Measurements from ENCODE around the gene TRIM74. TPM values are rescaled to one million over a fixed set of nuclear protein-coding genes. Genes with fewer than 3 reads are reported as not detected.
"Not testable (repeated sequence)": the region's sequence is repeated elsewhere in the genome, so short reads cannot be mapped to it uniquely, and the experiment has no call there.

The TRIM74 gene
- polyA plus RNA-seq, 1 of the 3 experiments (the other 2 are of a cell fraction) = 0.21 TPM

DNA sequence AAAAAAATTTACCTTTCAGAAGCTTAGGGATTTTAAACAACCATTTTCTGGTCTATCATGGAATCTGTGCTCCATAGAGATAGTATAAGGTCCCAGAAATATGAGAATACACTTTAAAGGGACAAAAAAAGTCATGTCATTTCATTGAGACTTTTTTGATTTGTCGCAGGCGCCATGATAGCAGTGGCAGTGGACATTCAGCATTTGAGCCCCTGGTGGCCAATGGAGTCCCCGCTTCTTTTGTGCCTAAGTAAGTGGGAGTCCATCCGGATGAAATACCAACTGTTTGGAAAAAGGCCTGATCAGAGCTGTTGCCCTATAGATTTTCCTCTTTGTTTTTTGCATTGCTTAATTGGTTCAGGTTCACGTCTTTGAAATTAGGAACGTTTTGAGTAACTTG, 41.0 kb downstream of the TRIM74 start:
- DNase-seq = peak; percentile 17
- 93% methylated on average over 6 of the region's 6 CpGs for WGBS (ENCODE audit: low lambda C conversion rate)
- H3F3A ChIP-seq (replicated peaks; ENCODE audit: insufficient read depth) = peaks cover 12% of the 10 kb centered on the region
- peaks cover 4 to 13% of the 10 kb centered on the region in 2 experiments; a peak in 3 of 4 replicates for H3K4me1 ChIP-seq (ENCODE audit: control insufficient read depth in 1 of 2, insufficient read depth in 2 of 2, low read depth in 1 of 2, low read length in 1 of 2)
- H3K4me2 ChIP-seq; H3K27me3 ChIP-seq (ENCODE audit: insufficient read depth); H2AFZ ChIP-seq (ENCODE audit: low read depth); H4K20me1 ChIP-seq (ENCODE audit: insufficient read depth); H3K27ac ChIP-seq (ENCODE audit: low read depth in 2 of 2, low read length in 1 of 2); H3K9me2 ChIP-seq; POLR2A ChIA-PET; H3K9ac ChIP-seq; H3K4me3 ChIP-seq (ENCODE audit: low read depth in 2 of 2, low read length in 1 of 2); H3K9me3 ChIP-seq: not testable (repeated sequence)
- H3K79me2 ChIP-seq (ENCODE audit: insufficient read depth) = peaks cover 63% of the 10 kb centered on the region
- TF ChIP-seq, protein P1, sequence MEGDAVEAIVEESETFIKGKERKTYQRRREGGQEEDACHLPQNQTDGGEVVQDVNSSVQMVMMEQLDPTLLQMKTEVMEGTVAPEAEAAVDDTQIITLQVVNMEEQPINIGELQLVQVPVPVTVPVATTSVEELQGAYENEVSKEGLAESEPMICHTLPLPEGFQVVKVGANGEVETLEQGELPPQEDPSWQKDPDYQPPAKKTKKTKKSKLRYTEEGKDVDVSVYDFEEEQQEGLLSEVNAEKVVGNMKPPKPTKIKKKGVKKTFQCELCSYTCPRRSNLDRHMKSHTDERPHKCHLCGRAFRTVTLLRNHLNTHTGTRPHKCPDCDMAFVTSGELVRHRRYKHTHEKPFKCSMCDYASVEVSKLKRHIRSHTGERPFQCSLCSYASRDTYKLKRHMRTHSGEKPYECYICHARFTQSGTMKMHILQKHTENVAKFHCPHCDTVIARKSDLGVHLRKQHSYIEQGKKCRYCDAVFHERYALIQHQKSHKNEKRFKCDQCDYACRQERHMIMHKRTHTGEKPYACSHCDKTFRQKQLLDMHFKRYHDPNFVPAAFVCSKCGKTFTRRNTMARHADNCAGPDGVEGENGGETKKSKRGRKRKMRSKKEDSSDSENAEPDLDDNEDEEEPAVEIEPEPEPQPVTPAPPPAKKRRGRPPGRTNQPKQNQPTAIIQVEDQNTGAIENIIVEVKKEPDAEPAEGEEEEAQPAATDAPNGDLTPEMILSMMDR (IDR thresholded peaks at IDR 0.05) = peak; percentile 28; the same call in 1 of the 2 replicates
- peaks cover 44 to 52% of the 10 kb centered on the region in 2 experiments for H3K36me3 ChIP-seq (replicated peaks in 1 of 2; ENCODE audit: control insufficient read depth in 1 of 2, insufficient read depth in 2 of 2, low read length in 1 of 2)
- CTCF ChIA-PET = interaction anchor here (1.2 kb wide), 1 partner anchor 13 kb away, joined by 4 read pairs; no protein-coding TSS in a partner anchor

DNA sequence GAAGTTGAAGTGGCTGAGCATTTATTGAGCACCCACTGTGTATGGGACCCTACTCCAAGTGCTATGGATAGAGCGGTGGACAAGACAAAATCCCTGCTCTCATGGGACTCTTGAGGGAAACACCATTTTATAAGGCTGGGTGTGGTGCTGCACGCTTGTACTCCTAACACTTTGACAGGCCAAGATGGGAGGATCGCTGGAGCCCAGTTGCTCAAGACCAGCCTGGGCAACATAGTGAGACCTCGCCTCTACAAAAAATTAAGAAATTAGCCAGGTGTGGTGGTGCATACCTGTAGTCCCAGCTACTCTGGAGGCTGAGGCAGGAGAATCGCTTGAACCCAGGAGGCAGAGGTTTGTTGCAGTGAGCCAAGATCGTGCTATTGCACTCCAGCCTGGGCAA, 41.5 kb downstream of the TRIM74 start:
- H4K20me1 ChIP-seq (ENCODE audit: insufficient read depth); H3K4me3 ChIP-seq (ENCODE audit: low read depth in 2 of 2, low read length in 1 of 2); H3K9me3 ChIP-seq; H3K9me2 ChIP-seq; H3K27me3 ChIP-seq (ENCODE audit: insufficient read depth); H3K9ac ChIP-seq; POLR2A ChIA-PET; DNase-seq; H3K27ac ChIP-seq (ENCODE audit: low read depth in 2 of 2, low read length in 1 of 2); H2AFZ ChIP-seq (ENCODE audit: low read depth); H3K4me2 ChIP-seq: not testable (repeated sequence)
- Histone ChIP-seq H3K4me1 (ENCODE audit: control insufficient read depth in 1 of 2, insufficient read depth in 2 of 2, low read depth in 1 of 2, low read length in 1 of 2) (peaks cover 4 to 13% of the 10 kb centered on the region in 2 experiments; a peak in 3 of 4 replicates), H3K36me3 (replicated peaks in 1 of 2; ENCODE audit: control insufficient read depth in 1 of 2, insufficient read depth in 2 of 2, low read length in 1 of 2) (peaks cover 44 to 52% of the 10 kb centered on the region in 2 experiments), H3K79me2 (ENCODE audit: insufficient read depth) (peaks cover 66% of the 10 kb centered on the region), H3F3A (replicated peaks; ENCODE audit: insufficient read depth) (peaks cover 12% of the 10 kb centered on the region)
- WGBS (ENCODE audit: low lambda C conversion rate) = 97% methylated on average over 6 of the region's 6 CpGs
- CTCF ChIA-PET = interaction anchor here (1.2 kb wide), 1 partner anchor 13 kb away, joined by 4 read pairs; no protein-coding TSS in a partner anchor

DNA sequence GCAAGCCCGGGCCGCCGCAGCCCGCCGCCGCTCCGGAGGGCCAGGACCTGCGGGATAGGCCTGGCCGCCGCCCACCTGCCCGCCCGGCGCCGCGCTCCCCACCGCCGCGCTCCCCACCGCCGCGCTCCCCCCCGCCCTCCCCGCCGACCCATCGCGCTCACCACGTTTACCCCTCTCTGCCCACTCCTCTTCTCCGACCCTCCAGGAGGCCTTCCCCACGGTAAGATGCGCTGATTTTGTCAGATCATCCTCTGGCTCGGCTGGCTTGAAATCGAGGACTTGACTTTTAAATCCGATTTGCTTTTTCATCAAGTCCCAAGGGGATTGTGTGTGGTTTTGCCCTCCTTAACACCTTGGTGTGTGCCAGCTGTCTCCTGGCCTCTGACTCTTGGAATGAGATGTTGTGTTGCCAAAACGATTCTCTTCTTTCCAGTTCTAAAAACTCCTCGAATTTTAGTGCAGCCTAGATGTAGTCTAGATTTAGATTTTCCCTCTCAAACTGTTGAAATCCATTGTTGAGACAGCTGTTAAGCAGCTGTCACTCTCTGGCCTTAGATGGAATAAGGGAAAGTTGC, 43.6 kb downstream of the TRIM74 start:
- H3K79me2 ChIP-seq (ENCODE audit: insufficient read depth) = peaks cover 85% of the 10 kb centered on the region
- H3K9me3 ChIP-seq = no peaks in the 10 kb centered on the region
- peak overlapping the region; percentile 88 to 91; a peak in 3 of 4 replicates for H3K27ac ChIP-seq (ENCODE audit: low read depth in 2 of 2, low read length in 1 of 2)
- peaks cover 12% of the 10 kb centered on the region for H3F3A ChIP-seq (replicated peaks; ENCODE audit: insufficient read depth)
- peak overlapping the region; percentile 93 for H3K4me2 ChIP-seq
- peak; percentile 64 for DNase-seq
- no peak overlapping the region for H2AFZ ChIP-seq (ENCODE audit: low read depth)
- no peaks in the 10 kb centered on the region for H3K27me3 ChIP-seq (ENCODE audit: insufficient read depth)
- H4K20me1 ChIP-seq (ENCODE audit: insufficient read depth) = peaks cover 4% of the 10 kb centered on the region; the same call in 1 of the 2 replicates
- WGBS (ENCODE audit: low lambda C conversion rate) = 1% methylated on average over 12 of the region's 35 CpGs
- ChIA-PET POLR2A (no interaction called here), CTCF (no interaction called here)
- no peaks in the 10 kb centered on the region for H3K9me2 ChIP-seq
- peaks cover 37 to 46% of the 10 kb centered on the region in 2 experiments for H3K36me3 ChIP-seq (replicated peaks in 1 of 2; ENCODE audit: control insufficient read depth in 1 of 2, insufficient read depth in 2 of 2, low read length in 1 of 2)
- peak overlapping the region; percentile 97 for H3K9ac ChIP-seq
- peaks cover 4 to 13% of the 10 kb centered on the region in 2 experiments; a peak in 3 of 4 replicates for H3K4me1 ChIP-seq (ENCODE audit: control insufficient read depth in 1 of 2, insufficient read depth in 2 of 2, low read depth in 1 of 2, low read length in 1 of 2)
- H3K4me3 ChIP-seq (ENCODE audit: low read depth in 2 of 2, low read length in 1 of 2) = peak overlapping the region; percentile 88 to 96
- TF ChIP-seq, protein P1 (IDR thresholded peaks at IDR 0.05) = no peak
- TF ChIP-seq, protein P2, sequence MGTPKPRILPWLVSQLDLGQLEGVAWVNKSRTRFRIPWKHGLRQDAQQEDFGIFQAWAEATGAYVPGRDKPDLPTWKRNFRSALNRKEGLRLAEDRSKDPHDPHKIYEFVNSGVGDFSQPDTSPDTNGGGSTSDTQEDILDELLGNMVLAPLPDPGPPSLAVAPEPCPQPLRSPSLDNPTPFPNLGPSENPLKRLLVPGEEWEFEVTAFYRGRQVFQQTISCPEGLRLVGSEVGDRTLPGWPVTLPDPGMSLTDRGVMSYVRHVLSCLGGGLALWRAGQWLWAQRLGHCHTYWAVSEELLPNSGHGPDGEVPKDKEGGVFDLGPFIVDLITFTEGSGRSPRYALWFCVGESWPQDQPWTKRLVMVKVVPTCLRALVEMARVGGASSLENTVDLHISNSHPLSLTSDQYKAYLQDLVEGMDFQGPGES (IDR thresholded peaks at IDR 0.05; ENCODE audit: low read depth, low read length) = no peak
- no peak for TF ChIP-seq NFIC (IDR thresholded peaks at IDR 0.05; ENCODE audit: borderline replicate concordance)
- no peak for TF ChIP-seq FOXJ3 (CRISPR knock-in tag; IDR thresholded peaks at IDR 0.05)
- TF ChIP-seq MEF2A (IDR thresholded peaks at IDR 0.05; ENCODE audit: borderline replicate concordance, low read depth) = no peak
- TF ChIP-seq FOSL2 (IDR thresholded peaks at IDR 0.05; ENCODE audit: borderline replicate concordance, low read depth) = no peak
- TF ChIP-seq RAD21 (IDR thresholded peaks at IDR 0.05; ENCODE audit: low read length) = no peak
- no peak for TF ChIP-seq NRF1 (IDR thresholded peaks at IDR 0.05; ENCODE audit: low read depth, low read length)
- TF ChIP-seq, protein P3, sequence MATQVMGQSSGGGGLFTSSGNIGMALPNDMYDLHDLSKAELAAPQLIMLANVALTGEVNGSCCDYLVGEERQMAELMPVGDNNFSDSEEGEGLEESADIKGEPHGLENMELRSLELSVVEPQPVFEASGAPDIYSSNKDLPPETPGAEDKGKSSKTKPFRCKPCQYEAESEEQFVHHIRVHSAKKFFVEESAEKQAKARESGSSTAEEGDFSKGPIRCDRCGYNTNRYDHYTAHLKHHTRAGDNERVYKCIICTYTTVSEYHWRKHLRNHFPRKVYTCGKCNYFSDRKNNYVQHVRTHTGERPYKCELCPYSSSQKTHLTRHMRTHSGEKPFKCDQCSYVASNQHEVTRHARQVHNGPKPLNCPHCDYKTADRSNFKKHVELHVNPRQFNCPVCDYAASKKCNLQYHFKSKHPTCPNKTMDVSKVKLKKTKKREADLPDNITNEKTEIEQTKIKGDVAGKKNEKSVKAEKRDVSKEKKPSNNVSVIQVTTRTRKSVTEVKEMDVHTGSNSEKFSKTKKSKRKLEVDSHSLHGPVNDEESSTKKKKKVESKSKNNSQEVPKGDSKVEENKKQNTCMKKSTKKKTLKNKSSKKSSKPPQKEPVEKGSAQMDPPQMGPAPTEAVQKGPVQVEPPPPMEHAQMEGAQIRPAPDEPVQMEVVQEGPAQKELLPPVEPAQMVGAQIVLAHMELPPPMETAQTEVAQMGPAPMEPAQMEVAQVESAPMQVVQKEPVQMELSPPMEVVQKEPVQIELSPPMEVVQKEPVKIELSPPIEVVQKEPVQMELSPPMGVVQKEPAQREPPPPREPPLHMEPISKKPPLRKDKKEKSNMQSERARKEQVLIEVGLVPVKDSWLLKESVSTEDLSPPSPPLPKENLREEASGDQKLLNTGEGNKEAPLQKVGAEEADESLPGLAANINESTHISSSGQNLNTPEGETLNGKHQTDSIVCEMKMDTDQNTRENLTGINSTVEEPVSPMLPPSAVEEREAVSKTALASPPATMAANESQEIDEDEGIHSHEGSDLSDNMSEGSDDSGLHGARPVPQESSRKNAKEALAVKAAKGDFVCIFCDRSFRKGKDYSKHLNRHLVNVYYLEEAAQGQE (IDR thresholded peaks at IDR 0.05; ENCODE audit: low read depth, low read length) = no peak
- no peak for TF ChIP-seq TCF12 (IDR thresholded peaks at IDR 0.05)
- TF ChIP-seq SMC3 (IDR thresholded peaks at IDR 0.05; ENCODE audit: low read depth, low read length) = no peak
- no peak for TF ChIP-seq FOXM1 (IDR thresholded peaks at IDR 0.05; ENCODE audit: low read depth)
